22Rv1 (cell line): Measurements from ENCODE around the gene HCN2.

Experiments
- CTCF ChIP-seq: fragments of 450-650 bp; IDR thresholded peaks from 2 replicates; pipeline ENCODE4 v1.5.1; 2017; ENCODE audit warnings: mild to moderate bottlenecking
- ZFX ChIP-seq: fragments of 450-650 bp; IDR thresholded peaks from 2 replicates; pipeline ENCODE4 v1.6.1; 2017; ENCODE audit warnings: antibody characterized with exemption, borderline replicate concordance

GRCh38 chr19:597406-598315 lies 8.0 kb downstream of the HCN2 start:
- TF ChIP-seq CTCF = no peak
- no peak for TF ChIP-seq ZFX
